Lung microvascular endothelial cell (primary cell): ENCODE data around the gene KRT8. TPM values are rescaled to one million over a fixed set of nuclear protein-coding genes. Genes with fewer than 3 reads are reported as not detected.
A peak's percentile ranks its signal among the peaks of the same experiment; 100 is the strongest.
"Not testable (repeated sequence)": the region's sequence is repeated elsewhere in the genome, so short reads cannot be mapped to it uniquely, and the experiment has no call there.

ENCODE experiments used
- DNase-seq, 2 donors: peaks; one replicate each; pipeline versions ENCODE4 v3.0.0 to v3.0.0-alpha.2; 2010; ENCODE audit warnings: low read depth in 2 of 2
- total RNA-seq: library from RNA; depleted of rRNA; stranded (reverse); fragments of >200 nt; gene quantifications from 2 replicates; pipeline ENCODE4 v1.2.1, GENCODE V29; 2014

KRT8 gene
- total RNA-seq, result 11.3 and 12.6 TPM in 2 replicates

DNA sequence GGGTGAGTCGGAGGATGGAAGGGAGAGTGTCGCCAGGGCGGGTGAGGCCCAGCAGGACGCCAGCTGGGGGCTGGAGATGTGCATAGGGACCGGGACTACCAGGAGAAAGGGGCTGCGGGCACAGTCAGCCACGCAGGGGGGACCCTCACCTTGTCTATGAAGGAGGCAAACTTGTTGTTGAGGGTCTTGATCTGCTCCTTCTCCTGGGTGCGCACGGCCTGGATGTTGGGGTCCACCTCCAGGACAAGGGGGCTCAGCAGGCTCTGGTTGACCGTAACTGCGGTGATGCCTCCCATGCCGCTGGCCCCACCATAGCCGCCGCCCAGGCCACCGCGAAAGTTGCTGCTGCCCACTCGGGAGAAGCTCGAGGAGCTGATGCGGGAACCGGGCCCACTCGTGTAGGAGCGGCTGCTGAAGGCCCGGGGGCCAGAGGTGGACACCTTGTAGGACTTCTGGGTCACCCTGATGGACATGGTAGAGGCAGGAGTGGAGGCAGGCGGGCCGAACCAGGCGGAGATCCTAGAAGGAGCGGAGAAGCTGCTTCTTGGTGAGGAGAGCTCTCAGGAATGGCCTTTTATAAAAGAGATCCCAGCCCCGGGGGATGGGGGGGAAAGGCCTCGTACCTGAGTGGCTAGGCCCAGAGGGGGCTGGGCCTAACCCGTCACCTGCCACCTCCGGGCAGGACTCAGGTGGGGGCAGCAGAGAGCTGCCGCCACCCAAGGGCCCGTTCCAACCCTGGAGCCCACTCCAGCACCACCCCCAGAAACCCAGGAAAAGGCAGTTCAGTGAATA, at the start of gene KRT8:
Gene KRT8, minus strand, starts transcription at position 568 of the 792 bp plus-strand sequence. Its CDS starts 95 bp downstream, at position 473.
- DNase-seq, result not testable (repeated sequence)

DNA sequence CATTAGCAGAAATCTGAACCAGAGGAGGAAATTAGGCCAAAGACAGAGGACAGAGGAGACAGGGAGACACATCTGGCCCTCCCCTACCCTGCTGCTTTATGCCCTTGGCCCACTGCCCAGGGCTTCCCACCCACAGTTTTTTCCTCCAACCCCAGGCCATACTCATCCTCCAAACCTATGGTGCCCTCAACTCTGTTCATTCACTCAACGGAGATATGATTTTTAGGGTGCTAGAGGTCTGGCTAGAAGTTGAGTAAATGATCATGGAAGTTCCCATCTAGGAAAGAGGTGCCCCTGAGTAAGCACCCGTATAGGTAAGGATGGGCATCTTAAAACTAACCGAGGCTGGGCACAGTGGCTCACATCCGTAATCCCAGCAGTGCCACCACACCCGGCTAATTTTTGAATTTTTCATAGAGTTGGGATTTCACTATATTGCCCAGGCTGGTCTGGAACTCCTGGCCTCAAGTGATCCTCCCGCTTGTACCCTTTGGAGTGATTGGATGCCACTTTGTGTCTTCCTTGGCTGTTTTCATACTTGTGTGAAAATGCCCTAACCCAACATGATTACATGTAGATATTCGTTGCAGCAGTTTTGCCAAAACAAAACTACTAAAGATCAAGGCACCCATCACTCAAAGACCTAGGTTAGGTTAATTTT, 48.4 kb upstream of the KRT8 start:
- DNase-seq, result no peak

DNA sequence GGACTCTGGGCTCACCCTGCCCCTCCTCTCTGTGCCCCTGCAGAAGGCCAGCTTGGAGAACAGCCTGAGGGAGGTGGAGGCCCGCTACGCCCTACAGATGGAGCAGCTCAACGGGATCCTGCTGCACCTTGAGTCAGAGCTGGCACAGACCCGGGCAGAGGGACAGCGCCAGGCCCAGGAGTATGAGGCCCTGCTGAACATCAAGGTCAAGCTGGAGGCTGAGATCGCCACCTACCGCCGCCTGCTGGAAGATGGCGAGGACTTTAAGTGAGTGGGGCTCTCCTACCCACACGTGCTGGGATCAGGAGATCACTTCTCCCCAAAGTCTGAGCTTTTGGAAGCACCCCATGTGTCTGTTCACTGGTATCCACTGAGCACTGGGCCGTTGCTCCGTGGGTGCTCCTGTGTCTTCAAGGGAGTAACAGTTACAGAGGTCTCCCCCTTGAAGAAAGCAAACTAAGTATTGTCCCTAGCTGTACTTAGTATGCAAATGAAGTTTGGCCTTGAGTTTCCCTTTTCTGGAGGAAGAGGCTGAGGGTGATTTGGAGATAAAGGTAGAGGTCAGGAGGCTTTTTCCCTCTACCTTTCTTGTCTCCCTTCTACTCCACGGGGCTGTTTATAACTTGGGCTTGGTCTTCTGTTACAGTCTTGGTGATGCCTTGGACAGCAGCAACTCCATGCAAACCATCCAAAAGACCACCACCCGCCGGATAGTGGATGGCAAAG, 47.4 kb upstream of the KRT8 start:
- no peak for DNase-seq

DNA sequence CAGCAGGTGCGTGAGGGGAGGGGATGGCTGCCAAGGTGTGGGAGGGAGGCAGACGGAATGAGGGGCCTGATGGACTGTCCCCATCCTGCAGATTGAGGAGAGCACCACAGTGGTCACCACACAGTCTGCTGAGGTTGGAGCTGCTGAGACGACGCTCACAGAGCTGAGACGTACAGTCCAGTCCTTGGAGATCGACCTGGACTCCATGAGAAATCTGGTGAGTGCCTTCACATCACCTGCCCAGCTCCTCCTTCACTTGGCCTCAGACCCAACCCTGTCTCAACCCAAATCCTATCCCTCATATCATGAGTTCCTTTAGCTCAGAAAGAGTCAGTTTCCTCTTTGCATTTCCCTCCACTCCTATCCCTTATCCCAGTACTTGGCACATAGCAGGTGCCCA, 46.8 kb upstream of the KRT8 start:
- DNase-seq, result no peak

DNA sequence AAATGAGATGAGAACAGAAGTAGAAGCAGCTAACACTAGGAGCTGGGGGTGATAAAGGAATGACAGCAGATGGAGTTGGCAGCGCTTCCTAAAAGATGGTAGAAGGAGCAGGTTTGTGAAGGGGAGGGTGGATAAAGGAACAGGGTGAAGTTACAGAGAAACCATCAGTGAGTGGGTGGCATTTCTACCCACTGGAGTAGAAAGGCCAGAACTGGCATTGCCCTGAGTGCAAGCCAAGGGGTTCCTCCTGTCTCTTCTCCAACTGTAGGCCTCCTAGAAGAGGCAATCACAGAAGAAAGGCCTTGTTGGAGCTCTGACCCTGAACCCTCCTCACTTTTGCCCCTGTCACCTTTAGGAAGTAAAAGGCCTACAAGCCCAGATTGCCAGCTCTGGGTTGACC, 46.2 kb upstream of the KRT8 start:
- no peak for DNase-seq

DNA sequence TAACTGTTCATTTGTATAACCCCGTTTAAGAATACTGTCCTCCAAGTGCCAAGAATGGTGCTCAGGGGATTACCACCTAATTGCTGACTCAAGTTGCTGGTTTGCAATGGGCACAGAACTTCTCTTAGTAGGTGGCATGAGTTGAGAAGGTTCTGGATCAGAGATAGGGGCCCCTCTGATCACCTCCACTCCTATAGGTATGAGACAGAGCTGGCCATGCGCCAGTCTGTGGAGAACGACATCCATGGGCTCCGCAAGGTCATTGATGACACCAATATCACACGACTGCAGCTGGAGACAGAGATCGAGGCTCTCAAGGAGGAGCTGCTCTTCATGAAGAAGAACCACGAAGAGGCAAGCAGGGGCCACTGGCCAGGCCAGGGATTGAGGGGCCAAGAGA, 45.7 kb upstream of the KRT8 start:
- DNase-seq, result no peak

DNA sequence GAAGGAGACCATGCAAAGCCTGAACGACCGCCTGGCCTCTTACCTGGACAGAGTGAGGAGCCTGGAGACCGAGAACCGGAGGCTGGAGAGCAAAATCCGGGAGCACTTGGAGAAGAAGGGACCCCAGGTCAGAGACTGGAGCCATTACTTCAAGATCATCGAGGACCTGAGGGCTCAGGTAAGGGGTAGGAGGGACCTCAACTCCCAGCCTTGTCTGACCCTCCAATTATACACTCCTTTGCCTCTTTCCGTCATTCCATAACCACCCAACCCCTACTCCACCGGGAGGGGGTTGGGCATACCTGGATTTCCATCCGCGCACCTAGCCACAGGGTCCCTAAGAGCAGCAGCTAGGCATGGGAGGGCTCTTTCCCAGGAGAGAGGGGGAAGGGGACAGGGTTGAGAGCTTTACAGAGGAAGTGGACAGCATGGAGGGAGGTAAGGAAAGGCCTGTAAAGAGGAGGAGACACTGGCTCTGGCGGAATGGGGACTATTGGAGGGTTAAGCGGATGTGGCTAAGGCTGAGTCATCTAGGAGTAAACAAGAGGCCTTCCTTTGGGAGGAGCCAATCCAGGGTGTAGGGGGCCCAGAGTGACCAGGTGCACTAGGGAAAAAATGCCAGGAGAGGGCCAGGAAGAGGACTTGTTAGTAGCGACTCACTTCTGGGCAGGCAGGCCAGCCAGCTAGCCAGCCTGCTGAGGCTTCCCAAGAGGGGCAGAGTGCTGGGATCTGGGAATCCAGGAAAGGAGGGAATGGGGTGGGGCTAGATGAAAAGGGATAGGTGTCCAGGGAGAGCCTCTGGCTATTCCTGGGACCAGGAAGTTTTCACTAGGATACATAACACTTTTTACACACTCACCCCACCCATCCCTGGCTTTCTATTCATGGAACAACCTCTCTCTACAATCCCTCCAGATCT, 44.8 kb upstream of the KRT8 start:
- peak; percentile 89 to 97 for DNase-seq

- DNase-seq, result no peak
Measured at GRCh38 chr12:52947738-52948423, 43.0 kb upstream of the KRT8 start.

- DNase-seq, result no peak
Measured at GRCh38 chr12:52946797-52947547, 42.1 kb upstream of the KRT8 start.

GRCh38 chr12:52946334-52946733, 41.5 kb upstream of the KRT8 start:
- DNase-seq, result no peak

DNA sequence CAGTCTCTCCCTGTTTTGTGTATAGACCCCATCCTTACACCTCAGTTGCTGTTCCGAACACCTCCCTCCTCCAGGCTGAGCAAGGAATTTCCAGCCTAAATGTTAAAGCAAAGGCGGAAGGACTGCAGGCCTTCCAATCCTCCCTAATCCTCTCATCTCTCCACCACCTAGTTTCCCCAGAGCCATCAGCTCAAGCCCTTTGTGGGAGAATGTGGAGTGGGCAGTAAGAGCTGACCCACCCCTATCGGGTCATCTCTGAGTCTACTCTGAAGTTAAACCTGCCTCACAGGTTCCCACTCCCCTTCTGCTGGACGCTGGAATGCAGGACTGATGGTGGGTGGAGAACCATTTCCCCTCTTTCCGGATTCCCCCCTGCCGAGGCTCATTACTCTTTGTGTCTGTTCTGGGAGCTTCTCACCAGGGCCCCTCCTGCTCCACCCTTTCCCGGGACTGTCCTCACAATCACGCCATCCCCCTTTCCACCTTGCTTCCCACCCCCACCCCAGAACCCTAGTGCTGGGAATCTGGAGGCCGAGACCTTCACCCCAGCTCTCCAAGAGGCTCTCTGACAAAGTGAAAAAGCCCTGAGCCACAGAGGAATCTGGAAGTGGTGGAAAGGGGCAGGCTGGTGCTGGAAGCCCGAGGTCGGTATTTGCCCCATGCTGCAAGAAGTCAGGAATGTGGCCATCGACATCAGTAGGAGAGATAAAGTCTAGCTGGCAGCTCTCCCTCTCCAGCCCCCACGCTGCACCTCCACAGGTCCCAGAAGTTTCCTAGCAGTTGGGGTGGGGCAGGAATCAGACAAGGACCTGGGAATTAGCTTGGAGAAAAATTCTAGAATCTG, 40.7 kb upstream of the KRT8 start:
- DNase-seq, result peak; percentile 44 to 54

DNA sequence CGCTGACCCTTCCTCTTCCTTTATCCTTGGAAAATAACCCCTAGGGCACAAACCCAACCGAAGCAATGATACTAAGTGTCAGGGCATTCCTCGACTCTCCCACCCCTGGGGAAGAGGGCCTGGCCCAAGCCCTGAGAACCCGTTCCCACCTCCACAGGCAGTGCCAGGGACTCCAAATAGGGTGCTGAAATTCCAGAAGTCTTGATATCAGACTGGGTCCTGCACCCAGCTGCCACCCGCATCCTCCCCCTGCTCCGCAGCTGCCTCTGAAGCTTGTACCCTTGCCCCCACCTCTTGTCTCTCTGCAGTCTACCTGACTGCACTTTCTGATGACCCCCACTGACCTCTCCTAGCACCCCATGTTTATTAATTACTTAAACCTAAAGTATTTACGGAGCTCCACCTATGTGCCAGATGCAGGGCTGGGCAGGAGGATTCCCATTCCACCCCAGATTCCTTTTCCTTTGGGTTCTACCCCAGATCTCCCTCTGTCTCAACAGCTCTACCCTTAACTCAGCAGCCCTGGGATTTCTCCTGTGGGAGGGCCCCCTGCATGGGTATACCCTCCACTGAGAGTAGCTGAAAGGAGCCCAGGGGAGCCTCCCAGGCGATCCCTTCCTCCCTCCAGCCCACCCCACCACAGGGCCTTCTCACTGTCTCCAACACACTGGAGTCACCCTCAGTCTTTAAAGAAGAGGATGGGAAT, 40.0 kb upstream of the KRT8 start:
- DNase-seq, result no peak

DNA sequence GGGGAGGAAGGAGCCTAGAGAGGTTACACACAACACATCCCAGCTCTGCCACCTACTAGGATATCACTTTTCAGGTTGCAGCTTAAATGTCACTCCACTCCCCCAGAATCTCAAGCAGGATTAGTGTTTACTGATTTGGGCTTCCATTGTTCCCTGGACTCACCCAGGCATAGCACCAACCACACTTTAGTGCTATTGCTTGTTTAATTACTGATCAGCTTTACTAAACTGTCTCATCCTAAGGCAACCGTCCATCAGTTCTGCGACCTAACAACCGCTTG, 38.0 kb upstream of the KRT8 start:
- no peak for DNase-seq

- no peak for DNase-seq
Measured at GRCh38 chr12:52942066-52942900, 37.4 kb upstream of the KRT8 start.

DNA sequence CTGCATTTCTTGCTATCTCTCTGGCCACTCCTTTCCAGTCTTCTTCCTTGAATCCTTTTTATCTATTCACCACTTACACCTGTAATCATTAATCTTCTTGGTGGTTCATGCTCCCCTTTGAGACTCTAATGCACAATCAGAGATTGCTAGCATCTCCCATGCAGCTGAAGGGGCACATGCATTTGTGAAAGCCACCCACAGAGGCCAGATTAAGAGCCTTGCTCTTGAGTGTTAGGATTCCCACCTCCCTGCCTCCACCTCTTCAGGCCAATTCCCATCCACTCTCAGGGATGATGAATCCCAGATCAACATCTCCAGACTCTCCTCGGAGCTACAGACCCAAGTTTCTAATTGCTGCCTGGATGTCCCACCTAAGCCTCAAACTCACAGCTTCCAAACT, 24.7 kb upstream of the KRT8 start:
- DNase-seq, result no peak

DNA sequence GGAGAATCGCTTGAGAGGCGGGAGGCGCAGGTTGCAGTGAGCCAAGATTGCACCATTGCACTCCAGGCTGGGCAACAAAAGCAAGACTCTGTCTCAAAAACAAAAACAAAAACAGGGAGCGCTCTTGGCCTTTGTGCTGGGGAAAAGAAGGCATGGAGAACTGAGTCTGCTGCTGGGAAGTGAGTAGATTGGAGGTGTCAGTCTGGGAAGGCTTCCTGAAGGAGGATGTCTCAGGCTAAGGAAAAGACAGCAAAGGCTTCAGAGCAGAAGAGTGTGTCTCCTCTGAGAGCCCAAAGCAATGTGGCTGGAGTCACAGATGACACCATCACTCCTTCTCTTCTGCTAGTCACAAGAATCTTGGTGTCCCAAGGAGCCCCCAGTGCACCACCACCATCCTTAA, 23.1 kb upstream of the KRT8 start:
- DNase-seq, result no peak

DNA sequence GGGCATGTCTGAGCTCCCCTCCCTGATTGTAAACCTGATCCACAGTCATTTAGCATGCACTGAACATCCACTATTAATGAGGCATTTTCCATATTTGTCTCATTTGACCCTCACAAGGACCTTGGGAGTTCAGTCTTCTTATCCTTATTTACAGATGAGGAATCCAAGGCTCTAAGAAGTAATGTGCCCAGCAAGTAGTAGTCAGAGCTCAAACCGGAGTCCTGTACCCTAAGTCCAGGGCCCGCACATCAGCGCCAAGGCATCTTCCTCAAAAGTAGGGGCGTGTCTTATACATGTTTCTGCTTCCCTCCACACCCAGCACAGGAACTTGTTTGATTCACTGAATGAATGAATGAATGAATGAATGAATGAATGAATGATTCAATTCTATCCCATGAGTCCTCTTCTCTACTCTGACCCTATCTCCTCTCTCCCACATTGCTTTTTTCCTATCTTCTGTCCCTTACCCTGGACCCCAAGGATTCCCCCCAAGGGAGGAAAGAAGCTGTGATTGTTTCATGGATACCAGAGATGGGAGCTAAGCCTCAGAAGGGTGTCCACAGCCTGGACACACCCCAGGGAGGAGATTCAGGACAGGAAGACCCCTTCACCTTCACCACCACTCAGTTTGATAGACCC, 21.8 kb upstream of the KRT8 start:
- no peak for DNase-seq
